Measurements from ENCODE around the gene MAGEA3.

- TF ChIP-seq EZH2phosphoT487 (IDR thresholded peaks at IDR 0.05; ENCODE audit: insufficient read depth, low read depth) (no peak), EZH2 (IDR thresholded peaks at IDR 0.05; ENCODE audit: insufficient read depth, poor library complexity, severe bottlenecking) (no peak)
Measured at GRCh38 chrX:152658302-152658701, 40.3 kb upstream of the MAGEA3 start.

Measured in GM23248 (cell line).